T-helper 1 cell treated with Interleukin-12 subunit alpha and Interleukin-12 subunit beta and Interleukin-4 antibody, amounts not matched to agents 30 ng/mL and 1 ng/mL, for 36 hours (primary cell): Measurements from ENCODE around the gene FKBP1A. TPM values are rescaled to one million over a fixed set of nuclear protein-coding genes. Genes with fewer than 3 reads are reported as not detected.

Experiments
- intact Hi-C: fragments of 100-400 bp; cut with micrococcal nuclease; formaldehyde crosslinking; loops from one replicate; pipeline ENCODE4 v1.15.1; 2024
- total RNA-seq: library from RNA; stranded (reverse); gene quantifications from 2 replicates; pipeline ENCODE4 v1.2.3, GENCODE V29; 2022

The FKBP1A gene
- total RNA-seq, 1 donor from 2014 or later: 254 TPM

GRCh38 chr20:1388741-1389483, 3.9 kb downstream of the FKBP1A start:
- intact Hi-C loops: loop anchor here (1.0 kb wide), 1 partner anchor 11 kb away; no protein-coding TSS in a partner anchor

GRCh38 chr20:1388253-1388652, 4.6 kb downstream of the FKBP1A start:
- intact Hi-C loops: loop anchor here (1.0 kb wide), 1 partner anchor 10 kb away; no protein-coding TSS in a partner anchor

- intact Hi-C loops: no loop called here
Observed at GRCh38 chr20:1386323-1386722, 6.5 kb downstream of the FKBP1A start.

DNA sequence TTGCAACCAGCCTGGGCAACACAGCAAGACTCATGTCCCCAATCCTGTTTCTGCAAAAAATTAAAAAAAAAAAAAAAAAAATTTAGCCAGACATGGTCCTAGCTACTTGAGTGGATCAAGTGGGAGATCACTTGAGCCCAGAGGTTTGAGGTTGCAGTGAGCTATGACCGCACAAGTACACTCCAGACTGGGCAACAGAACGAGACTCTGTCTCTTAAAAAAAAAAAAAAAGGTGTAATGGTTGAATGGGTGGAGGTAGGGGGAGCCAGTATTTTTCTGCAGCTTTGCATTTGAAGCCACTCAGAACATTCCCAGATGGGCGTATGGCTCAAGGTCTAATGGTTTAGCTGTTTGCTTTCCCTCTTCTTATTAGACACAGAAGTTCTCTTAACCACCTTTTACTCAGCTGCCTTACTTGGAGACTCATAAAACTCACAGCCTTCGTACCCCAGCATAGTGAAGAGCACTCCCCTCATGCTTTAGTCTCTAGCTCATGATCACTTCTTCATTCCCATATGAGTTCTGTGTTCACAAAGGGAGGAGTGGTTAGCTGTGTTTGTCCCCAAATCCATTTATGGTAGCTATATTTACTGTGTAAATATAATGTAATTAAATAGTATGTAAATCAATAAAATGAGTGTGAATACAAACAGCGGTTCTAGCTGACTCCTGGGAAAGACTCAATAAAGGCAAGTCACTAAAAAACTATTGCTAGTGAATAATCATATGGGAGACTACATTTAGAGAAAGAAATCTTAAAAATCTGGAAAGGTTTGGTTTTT, 9.0 kb downstream of the FKBP1A start:
- intact Hi-C loops: no loop called here

DNA sequence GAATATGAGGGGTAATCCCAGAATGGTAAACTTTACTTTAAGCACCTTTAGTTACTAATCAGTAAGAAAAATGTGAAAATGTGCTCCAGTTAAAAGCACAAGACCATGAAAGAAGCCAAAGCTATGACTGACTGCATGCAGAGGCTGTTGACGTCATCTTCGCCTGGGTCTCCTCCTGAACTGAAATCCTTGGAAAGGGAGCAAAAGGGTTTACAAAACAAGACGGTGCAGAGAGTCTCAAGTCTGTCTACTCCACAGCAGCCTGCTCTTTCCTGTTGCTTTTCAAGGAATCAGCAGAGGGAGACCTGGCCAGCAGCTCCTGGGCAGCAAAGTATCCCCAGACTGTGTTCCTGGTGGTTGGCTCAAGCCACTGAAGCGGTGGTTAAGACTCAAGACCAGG, 10.2 kb downstream of the FKBP1A start:
- intact Hi-C loops: no loop called here

DNA sequence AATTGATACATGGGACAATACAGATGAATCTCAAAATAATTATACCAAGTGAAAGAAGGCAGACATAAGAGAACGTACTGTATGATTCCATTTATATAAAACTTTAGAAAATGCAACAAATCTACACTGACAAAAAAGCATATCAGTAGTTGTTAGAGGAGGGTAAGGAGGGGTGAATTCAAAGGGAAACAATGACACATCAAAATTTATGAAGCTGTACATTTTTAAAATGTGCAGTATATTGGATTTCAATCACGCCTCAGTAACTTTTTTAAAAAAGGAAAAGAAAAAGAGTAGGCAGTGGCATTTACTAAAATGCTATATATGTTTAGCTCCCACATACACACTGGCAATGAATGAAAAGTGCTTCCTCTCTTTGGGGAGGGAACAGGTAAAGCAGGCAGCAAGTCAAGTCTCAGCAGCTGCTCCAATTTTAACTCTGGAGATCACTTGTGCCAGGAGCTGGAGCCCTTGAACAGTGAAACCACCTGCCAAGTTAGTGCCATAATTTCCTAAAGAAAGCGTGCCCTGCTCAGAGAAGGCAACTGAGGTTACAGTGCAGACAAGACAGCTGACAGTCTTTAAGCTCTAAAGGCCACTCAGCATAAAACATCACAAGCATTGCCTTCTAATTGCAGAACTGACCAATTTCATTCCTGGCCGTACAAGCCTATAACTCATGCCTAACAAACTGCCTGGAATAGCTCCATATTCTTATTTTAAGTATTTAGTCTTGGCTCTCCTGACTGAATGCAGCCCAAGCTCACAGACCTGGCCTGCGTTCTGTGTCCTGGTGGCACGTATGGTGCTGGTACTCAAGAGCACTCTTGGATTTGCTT, 10.9 kb downstream of the FKBP1A start:
- intact Hi-C loops: no loop called here

- intact Hi-C loops: loop anchor here (1.0 kb wide), 1 partner anchor 10 kb away; no protein-coding TSS in a partner anchor
Observed at GRCh38 chr20:1378735-1379125, 14.1 kb downstream of the FKBP1A start.

DNA sequence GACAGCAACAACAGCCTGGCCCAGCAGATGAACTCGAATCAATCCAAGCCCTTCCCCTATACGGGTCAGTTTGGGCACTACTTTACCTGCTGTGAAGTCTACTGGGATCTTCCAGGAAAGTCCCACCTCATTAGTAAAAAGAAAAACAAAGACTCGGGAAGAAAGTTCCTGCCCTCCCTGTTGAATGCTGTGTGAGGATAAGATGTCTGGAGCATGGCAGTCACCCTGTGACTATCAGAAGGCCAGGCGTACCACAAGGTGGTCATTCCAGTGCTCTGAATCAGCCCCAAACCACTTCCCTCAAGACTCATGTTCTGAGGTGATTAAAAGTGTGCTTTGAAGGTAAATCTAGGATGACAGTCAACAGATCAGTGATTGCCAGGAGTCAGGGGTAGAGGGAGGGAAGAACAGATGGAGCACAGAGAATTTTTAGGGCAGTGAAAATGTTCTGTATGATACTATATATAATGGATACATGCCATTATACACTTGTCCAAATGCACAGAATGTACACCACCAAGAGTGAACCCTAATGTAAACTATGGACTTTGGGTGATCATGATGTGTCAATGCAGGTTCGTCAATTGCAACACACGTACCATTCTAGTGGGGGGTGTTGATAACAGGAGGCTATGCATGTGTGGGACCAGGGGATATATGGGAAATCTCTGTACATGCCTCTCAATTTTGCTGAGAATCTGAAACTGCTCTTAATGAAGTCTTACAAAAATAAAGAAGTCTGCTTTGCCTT, 14.7 kb downstream of the FKBP1A start:
- intact Hi-C loops: loop anchor here (1.0 kb wide), 1 partner anchor 10 kb away; no protein-coding TSS in a partner anchor

DNA sequence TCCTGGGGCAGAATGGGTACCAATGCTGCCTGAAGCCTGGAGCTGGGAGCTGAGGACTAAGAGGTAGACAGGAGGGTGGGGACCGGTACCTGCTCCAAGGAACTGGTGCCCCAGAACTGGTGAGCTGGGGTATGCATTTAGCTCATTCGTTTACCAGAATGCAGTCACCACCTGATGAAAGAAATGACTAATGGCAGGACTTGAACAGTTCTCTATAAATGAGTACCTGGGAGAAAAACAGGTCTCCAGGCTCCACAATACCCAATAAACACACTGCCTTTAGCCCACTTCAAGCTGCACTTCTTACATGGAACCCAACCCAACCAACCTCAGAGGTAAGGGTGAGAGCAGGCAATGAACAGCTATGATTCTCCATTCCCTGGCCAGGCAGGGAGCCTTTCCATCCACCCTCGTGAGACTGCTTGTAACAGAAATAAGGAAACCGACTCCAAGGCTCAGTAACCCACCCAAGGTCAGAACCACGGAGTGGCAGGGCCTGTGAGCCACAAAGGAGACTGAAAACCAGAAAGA, 15.4 kb downstream of the FKBP1A start:
- intact Hi-C loops: no loop called here

GRCh38 chr20:1376408-1377270, 16.2 kb downstream of the FKBP1A start:
- intact Hi-C loops: loop anchor here (1.0 kb wide), 1 partner anchor 18 kb away; no protein-coding TSS in a partner anchor

DNA sequence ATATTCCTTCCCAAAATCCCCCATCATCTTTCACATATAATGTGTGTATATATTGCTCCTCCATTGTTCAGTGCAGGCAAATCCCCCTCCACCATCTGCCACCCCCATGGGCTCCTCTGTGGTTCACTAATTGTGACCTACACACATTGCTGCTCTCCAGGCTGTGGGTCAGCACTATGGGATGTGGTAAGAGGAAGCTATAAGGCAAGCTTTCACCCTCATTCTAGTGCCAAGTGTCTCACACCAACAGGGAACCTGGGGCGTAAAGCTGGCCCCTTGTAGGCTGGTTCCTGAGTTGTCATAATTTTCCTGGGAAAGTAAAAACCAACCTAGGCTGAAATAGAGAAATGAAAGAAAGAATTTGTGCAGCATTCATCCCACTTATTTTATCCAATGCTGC, 16.8 kb downstream of the FKBP1A start:
- intact Hi-C loops: loop anchor here (1.0 kb wide), 1 partner anchor 18 kb away; no protein-coding TSS in a partner anchor

DNA sequence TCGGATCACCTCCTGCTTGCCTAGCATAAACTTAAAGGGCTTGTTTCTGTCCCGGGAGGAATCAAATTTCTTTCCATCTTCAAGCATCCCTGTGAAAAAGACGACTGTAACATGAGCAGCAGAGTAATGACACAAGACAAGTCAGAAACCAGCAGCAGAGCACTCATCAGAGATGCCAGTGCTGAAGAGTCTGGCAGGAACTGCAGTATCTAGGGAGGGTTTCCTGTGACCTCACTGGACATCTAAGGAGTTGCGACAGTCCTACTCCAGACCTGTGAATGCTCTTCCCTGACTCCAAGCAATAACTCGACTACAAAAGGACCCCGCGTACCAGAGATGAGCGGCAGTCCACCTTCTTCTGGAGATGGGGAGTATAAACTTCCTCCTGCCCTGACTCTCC, 17.3 kb downstream of the FKBP1A start:
- intact Hi-C loops: no loop called here

- intact Hi-C loops: no loop called here
Observed at GRCh38 chr20:1374246-1374645, 18.6 kb downstream of the FKBP1A start.

DNA sequence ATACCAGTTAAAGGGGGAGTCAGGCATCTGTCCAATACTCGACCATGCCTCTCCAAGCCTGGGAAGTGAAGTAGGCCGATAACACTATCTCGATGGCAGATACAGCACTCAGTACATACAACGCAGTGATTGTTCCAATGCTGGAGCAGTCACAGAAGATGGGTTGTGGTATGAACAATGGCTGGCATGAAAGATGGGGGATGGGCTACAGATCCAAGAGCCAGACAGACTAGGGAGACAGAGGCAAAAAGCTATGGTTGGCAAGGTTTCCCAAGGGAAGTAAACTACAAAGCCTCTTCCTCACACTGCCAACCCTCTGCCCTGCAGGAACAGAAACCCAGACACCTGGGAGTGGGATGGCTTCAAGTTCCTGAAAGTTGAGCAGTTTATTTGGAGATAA, 19.2 kb downstream of the FKBP1A start:
- intact Hi-C loops: no loop called here

DNA sequence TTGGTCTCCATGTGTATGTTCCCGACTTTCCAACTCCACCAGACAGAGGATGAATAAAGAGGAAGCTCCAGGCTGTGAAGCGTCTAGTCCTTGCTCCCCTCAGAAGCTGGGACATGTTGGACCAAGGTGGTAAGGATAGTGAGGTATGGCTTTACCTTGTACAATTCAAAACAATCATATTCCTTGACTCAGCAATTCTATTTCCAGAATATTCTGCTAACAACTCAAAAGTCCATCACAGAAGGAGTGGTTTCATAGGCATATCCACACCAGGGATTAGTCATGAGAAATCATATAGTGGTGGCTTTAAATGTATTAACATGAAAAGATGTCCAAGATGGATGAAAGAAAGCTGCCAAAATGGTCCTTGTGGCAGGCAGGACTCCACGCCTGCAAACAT, 19.8 kb downstream of the FKBP1A start:
- intact Hi-C loops: no loop called here

- intact Hi-C loops: no loop called here
Observed at GRCh38 chr20:1371830-1372539, 20.9 kb downstream of the FKBP1A start.

- intact Hi-C loops: no loop called here
Observed at GRCh38 chr20:1371202-1371782, 21.6 kb downstream of the FKBP1A start.

DNA sequence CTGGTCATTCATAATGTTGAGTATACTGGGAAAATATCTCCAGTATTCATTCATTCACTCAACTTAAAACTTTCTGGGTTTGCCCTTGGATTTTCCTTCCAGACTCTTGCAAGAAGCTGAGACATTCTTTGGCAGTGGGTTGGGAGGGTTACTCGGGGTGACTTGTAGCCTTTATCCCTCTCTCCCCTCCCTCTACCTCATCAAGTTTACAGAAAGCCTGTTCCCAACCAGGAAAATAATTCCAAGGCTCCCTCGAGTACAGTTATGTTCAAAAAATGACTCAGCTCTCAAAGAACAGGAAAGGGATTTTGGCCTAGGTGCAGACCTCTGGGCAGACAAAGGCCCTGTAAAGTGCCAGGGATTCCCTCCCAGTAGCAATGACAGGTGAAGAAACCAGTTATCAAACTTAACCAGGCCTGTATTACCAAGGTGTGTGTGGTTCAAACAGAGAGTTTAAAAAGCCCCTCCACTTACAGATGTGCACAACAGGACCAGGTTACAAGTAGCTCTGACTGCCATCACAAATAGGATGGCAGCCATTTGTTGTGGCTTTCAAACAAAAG, 22.2 kb downstream of the FKBP1A start:
- intact Hi-C loops: no loop called here
